OCI-LY1 (cell line): ENCODE results near the gene SLC26A11.

ENCODE experiments used
- H2AFZ ChIP-seq: fragments of 200-600 bp; sonication (generic), shearing (Covaris generic); 2 replicates; pipeline ENCODE4 v1.6.0; 2014; ENCODE audit warnings: antibody characterized with exemption, mild to moderate bottlenecking, low read length
- H3F3A ChIP-seq: fragments of 200-600 bp; sonication (generic), shearing (Covaris generic); 2 replicates; pipeline ENCODE4 v1.6.0; 2014; ENCODE audit warnings: mild to moderate bottlenecking, antibody characterized with exemption, low read length, moderate library complexity; ENCODE audit not compliant: insufficient read depth
- H3K27ac ChIP-seq: fragments of 200-600 bp; sonication (generic); 2 replicates; pipeline ENCODE4 v1.5.1; 2014; ENCODE audit warnings: low read length, mixed run types, mild to moderate bottlenecking, low read depth; ENCODE audit not compliant: poor library complexity, severe bottlenecking
- H3K27me3 ChIP-seq: fragments of 200-600 bp; sonication (generic); 2 replicates; pipeline ENCODE4 v1.6.0; 2014; ENCODE audit warnings: antibody characterized with exemption, mild to moderate bottlenecking, low read length, moderate library complexity; ENCODE audit not compliant: insufficient read depth
- H3K36me3 ChIP-seq: fragments of 200-600 bp; sonication (generic); 2 replicates; pipeline ENCODE4 v1.6.1; 2014; ENCODE audit warnings: mild to moderate bottlenecking, antibody characterized with exemption, low read length, moderate library complexity, mixed read lengths; ENCODE audit not compliant: insufficient read depth
- H3K4me1 ChIP-seq: fragments of 200-600 bp; sonication (generic); 2 replicates; pipeline ENCODE4 v1.5.1; 2014; ENCODE audit warnings: mild to moderate bottlenecking, low read length, moderate library complexity; ENCODE audit not compliant: insufficient read depth, severe bottlenecking
- H3K4me2 ChIP-seq: fragments of 200-600 bp; sonication (generic), shearing (Covaris generic); 2 replicates; pipeline ENCODE4 v1.6.1; 2014; ENCODE audit warnings: low read length
- H3K4me3 ChIP-seq: fragments of 200-600 bp; sonication (generic); 2 replicates; pipeline ENCODE4 v1.5.1; 2014; ENCODE audit warnings: low read length, low read depth, mild to moderate bottlenecking, mixed read lengths; ENCODE audit not compliant: poor library complexity, severe bottlenecking
- H3K79me2 ChIP-seq: fragments of 200-600 bp; shearing (Covaris generic); 2 replicates; pipeline ENCODE4 v1.6.1; 2016; ENCODE audit warnings: mixed run types, low read length, mixed read lengths; ENCODE audit not compliant: insufficient read depth
- H3K9ac ChIP-seq: fragments of 200-600 bp; sonication (generic), shearing (Covaris generic); 2 replicates; pipeline ENCODE4 v1.6.1; 2014; ENCODE audit warnings: mild to moderate bottlenecking, low read length, mixed read lengths
- H3K9me2 ChIP-seq: fragments of 200-600 bp; sonication (generic), shearing (Covaris generic); 2 replicates; pipeline ENCODE4 v1.6.1; 2014; ENCODE audit warnings: low read depth, mild to moderate bottlenecking, low read length, mixed read lengths
- H3K9me3 ChIP-seq: fragments of 200-600 bp; shearing (Covaris generic); 2 replicates; pipeline ENCODE4 v1.6.1; 2014; ENCODE audit warnings: low read length, mixed read lengths
- H4K20me1 ChIP-seq: fragments of 200-600 bp; sonication (generic), shearing (Covaris generic); 2 replicates; pipeline ENCODE4 v1.6.0; 2016; ENCODE audit warnings: mild to moderate bottlenecking, low read length; ENCODE audit not compliant: insufficient read depth
- CTCF ChIP-seq: fragments of 200-600 bp; sonication (generic), shearing (Covaris generic); IDR thresholded peaks from 2 replicates; pipeline ENCODE4 v1.5.1; 2017; ENCODE audit warnings: mild to moderate bottlenecking, antibody characterized with exemption, low read length, moderate library complexity, mixed read lengths
- EZH2 ChIP-seq: fragments of 200-600 bp; sonication (generic), shearing (Covaris generic); IDR thresholded peaks from 2 replicates; pipeline ENCODE4 v1.8.0; 2017; ENCODE audit warnings: borderline replicate concordance, mixed run types, mild to moderate bottlenecking, antibody characterized with exemption, low read length, moderate library complexity, mixed read lengths

Gene SLC26A11

GRCh38 chr17:80289616-80290015, 69.4 kb downstream of the SLC26A11 start:
- Histone ChIP-seq H3K9ac (no peak overlapping the region), H3K27ac (no peak overlapping the region), H3K4me3 (no peak overlapping the region), H3K9me2 (no peaks in the 10 kb centered on the region), H3K4me2 (no peak overlapping the region), H4K20me1 (no peaks in the 10 kb centered on the region), H3K27me3 (no peaks in the 10 kb centered on the region), H3K4me1 (no peaks in the 10 kb centered on the region), H3K36me3 (peaks cover 11% of the 10 kb centered on the region; the same call in 1 of the 2 replicates), H2AFZ (no peak overlapping the region), H3K79me2 (no peaks in the 10 kb centered on the region), H3K9me3 (no peaks in the 10 kb centered on the region), H3F3A (no peaks in the 10 kb centered on the region)
- TF ChIP-seq EZH2: no peak

- Histone ChIP-seq H3K4me3 (no peak overlapping the region), H3K9ac (no peak overlapping the region), H3K4me1 (no peaks in the 10 kb centered on the region), H4K20me1 (no peaks in the 10 kb centered on the region), H3K79me2 (no peaks in the 10 kb centered on the region), H3K9me3 (no peaks in the 10 kb centered on the region), H3K4me2 (no peak overlapping the region), H3K27ac (no peak overlapping the region), H2AFZ (no peak overlapping the region), H3K9me2 (no peaks in the 10 kb centered on the region), H3K27me3 (no peaks in the 10 kb centered on the region), H3K36me3 (peaks cover 16% of the 10 kb centered on the region; the same call in 1 of the 2 replicates), H3F3A (no peaks in the 10 kb centered on the region)
- no peak for TF ChIP-seq EZH2
- no peak for TF ChIP-seq CTCF
Measured at GRCh38 chr17:80290156-80290555, 69.9 kb downstream of the SLC26A11 start.

GRCh38 chr17:80291260-80291659, 71.0 kb downstream of the SLC26A11 start:
- no peaks in the 10 kb centered on the region for H4K20me1 ChIP-seq
- H3K4me2 ChIP-seq: no peak overlapping the region
- H3K79me2 ChIP-seq: no peaks in the 10 kb centered on the region
- no peak overlapping the region for H2AFZ ChIP-seq
- no peak overlapping the region for H3K27ac ChIP-seq
- H3K27me3 ChIP-seq: no peaks in the 10 kb centered on the region
- no peaks in the 10 kb centered on the region for H3K9me3 ChIP-seq
- TF ChIP-seq CTCF (no peak), EZH2 (no peak)
- no peaks in the 10 kb centered on the region for H3K9me2 ChIP-seq
- H3K9ac ChIP-seq: no peak overlapping the region
- no peaks in the 10 kb centered on the region for H3F3A ChIP-seq
- peaks cover 23% of the 10 kb centered on the region; the same call in 1 of the 2 replicates for H3K36me3 ChIP-seq
- H3K4me1 ChIP-seq: no peaks in the 10 kb centered on the region
- H3K4me3 ChIP-seq: no peak overlapping the region
